ENCODE measurements around the gene AFAP1L2.
"Not testable (repeated sequence)": the region's sequence is repeated elsewhere in the genome, so short reads cannot be mapped to it uniquely, and the experiment has no call there.

AFAP1L2 gene

DNA sequence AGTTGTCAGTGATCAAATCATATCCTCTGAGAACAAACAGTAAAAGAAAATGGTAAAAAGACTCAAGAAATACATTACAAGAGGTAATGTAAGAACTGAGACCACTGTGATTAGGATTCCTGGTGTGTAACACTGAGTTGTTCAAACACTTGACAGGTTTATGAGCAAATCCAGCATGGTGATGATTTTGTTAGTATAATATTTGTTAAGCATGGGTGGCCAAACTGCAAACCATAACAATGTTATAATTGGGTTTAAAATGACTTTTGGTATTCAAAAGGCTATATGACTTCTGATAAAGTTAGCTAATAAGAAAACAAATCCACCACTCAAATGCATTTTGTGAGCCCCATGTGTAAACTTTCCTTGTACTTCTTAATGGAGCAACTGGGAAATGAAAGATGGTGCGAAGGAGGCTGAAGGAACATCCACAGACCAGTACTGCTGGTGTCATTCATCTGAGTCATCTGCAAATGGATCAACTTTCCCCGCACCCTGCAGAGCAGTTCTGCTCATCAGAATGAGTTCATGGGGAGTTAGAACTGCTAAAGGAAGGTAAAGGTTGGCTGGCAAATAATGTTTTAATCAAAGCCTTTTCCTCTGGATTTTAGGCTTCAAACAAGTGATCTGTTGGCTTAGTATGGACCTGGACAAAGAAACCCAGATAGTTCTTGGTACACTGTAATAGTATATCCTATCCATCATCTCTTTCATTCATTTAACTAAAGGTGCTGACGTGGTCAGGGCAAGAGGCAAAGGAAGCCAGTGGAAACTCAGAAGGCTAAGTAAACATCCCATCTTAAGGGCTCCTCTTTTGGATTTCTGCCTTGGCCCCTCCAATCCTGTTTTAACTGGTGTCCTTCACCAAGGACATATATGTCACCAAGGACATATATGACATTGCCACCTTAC, 45.0 kb downstream of the AFAP1L2 start:
- no peak for DNase-seq

DNA sequence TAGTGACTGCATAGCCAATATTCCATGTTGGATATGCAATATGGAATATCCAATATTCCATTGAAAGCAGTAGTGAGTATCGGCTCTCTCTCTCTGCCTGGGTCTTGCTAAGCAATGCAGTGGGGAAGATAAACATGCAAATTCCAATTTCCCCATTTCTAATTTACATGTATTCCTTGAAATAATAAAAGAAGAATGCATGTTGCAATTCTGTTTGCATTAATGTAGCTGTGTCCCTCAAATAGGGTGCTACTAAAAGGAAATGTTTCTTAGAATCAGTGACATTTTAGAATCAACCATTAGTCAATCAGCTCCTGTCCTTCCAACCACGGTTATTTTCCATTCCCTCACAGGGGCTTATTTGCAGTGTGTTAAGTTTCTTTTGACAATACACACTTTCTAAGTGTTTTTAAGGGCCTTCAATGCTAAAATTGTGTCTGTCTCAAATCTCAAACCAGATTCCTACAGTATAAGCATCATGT, 46.7 kb downstream of the AFAP1L2 start:
- DNase-seq = no peak

DNA sequence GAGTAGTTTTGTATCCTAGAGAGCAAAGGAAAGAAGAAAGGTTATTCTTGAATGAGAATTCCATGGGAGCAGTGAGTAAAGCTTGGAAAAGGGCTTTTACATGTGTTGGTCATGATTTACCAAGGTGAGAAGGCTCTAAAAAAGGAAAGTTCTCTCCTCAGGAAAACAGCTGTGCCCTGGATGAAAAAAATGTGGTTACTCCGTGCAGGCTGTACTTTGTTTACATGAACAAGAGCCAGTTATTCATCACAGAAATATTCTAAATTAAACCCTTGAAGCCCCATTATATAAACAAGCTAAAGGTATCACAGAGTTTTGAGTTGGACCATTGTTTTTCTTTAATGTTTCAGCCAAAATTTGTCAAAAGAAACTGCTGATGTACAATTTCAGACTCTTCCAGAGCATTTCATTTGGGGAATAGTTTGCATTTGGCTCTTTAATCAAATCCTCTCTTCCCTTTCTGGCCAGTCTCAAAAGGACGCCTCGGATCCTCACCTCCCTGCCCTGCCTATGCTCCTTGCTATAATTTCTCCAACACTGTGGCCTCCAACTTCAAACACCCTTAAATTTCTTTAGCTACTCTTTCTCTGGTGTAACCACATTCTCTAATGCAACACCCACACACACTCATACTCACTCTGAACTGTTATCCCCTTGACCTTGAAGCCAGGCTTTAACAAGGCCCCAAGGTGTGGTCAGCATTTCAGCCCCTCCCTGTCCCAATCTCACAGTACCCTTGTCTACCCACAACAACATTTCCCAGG, 47.4 kb downstream of the AFAP1L2 start:
- DNase-seq = no peak

DNA sequence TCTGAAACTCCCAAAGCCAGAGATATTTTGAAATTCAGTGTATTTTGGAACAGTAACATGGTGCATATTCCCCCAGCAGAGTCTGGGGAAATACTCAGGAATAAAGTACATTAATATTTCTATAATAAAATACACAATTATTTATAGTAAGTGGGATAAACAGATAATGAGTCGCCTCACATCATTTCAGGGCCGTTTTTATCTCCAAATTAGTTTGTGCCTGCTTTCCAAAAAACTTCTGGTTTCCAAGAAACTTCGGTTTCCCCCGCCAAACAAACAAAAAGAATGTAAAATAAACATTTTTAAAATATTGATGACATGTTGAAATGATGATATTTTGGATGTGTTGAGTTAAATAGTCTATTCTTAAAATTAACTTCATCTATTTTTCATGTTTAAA, 48.2 kb downstream of the AFAP1L2 start:
- no peak for DNase-seq

GRCh38 chr10:114353383-114353782, 50.9 kb downstream of the AFAP1L2 start:
- DNase-seq = no peak

- DNase-seq = no peak
These were observed 51.5 kb downstream of the AFAP1L2 start for GRCh38 chr10:114352653-114353298.

DNA sequence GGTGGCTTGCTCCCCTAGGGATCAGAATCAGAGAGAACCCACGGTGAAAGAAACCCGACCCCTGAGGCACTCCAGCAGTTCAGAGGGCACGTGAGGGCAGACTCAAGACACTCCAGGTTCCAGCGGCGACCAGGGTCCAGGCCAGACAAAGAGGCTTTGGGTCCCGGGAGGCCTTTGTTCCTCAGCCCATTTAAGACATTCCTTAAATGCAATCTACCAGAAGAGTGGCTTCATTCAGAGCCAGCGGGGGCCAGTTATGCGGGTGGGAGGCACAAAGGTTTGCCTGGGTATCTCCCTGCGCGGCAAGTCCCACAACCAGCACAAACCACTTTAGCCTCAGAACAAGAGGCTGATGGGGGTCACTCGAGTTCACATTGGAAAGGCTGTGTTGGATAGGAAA, 53.6 kb downstream of the AFAP1L2 start:
- DNase-seq = no peak

GRCh38 chr10:114349522-114350215, 54.6 kb downstream of the AFAP1L2 start:
- DNase-seq = no peak

GRCh38 chr10:114349071-114349470, 55.2 kb downstream of the AFAP1L2 start:
- not testable (repeated sequence) for DNase-seq

DNA sequence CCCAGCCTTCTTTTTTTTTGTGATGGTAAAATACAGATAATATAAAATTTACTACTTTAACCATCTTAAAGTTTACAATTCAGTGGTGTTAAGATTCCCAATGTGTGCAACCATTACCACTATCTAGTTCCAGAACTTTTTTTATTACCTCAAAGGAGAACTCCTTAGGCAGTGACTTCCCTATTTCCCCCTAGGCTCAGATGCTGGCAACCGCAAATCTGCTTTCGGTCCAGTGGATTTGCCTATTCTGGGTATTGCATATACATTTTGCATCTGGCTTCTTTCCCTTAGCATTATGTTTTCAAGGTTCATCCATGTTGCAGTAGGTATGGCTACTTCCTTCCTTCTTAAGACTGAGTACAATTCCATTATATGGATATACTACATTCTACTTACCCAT, 56.5 kb downstream of the AFAP1L2 start:
- no peak for DNase-seq

- DNase-seq = no peak
These were observed 57.1 kb downstream of the AFAP1L2 start for GRCh38 chr10:114347241-114347640.

- DNase-seq = no peak
These were observed 57.9 kb downstream of the AFAP1L2 start for GRCh38 chr10:114346176-114347031.

- no peak for DNase-seq
These were observed 58.6 kb downstream of the AFAP1L2 start for GRCh38 chr10:114345701-114346100.

DNA sequence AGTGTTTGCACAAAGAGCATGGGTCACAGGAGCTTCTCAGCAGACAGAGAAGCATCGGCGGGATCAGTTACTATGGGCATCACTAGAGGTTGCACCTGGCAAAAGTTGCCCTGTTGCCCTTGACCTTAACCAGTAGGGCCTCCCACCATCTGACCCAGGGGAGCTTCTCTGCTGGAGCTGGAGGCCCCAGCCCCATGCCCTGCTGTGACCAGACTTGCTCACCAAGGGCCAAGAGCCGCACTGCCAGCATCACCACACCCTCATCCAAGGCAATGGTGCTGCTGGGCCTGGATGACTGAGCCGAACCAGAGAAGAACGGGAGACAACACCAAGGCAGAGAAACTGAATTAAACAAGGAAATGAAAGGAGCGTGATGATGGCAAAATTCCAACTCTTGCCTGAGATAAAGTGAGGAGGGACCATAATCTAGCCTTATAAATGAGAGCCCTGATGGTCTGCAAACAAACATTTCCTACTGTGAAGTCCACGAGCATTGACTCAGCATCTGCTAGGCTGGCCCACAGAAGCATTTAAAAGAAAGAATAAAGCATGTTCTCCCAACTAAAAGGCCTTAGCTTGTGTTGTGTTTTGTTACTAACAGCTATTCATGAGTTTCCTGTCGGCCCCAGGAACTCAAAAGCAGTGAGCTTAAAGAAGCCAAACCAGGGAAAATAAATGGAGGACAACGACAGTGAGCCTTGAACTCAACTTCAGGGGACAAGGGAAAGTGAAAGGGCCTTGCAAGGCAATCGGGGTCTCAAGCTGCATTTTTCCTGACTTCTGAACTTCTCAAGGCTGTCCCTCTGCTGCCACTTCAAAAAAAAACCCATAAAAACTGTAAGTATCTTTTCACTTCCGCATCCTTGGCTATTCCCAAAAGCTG, 60.4 kb downstream of the AFAP1L2 start:
- no peak for DNase-seq

GRCh38 chr10:114342976-114343375, 61.3 kb downstream of the AFAP1L2 start:
- no peak for DNase-seq

- no peak for DNase-seq
These were observed 63.5 kb downstream of the AFAP1L2 start for GRCh38 chr10:114340816-114341215.

GRCh38 chr10:114337510-114338462, 66.5 kb downstream of the AFAP1L2 start:
- no peak for DNase-seq

- no peak for DNase-seq
These were observed 67.3 kb downstream of the AFAP1L2 start for GRCh38 chr10:114336823-114337509.

DNA sequence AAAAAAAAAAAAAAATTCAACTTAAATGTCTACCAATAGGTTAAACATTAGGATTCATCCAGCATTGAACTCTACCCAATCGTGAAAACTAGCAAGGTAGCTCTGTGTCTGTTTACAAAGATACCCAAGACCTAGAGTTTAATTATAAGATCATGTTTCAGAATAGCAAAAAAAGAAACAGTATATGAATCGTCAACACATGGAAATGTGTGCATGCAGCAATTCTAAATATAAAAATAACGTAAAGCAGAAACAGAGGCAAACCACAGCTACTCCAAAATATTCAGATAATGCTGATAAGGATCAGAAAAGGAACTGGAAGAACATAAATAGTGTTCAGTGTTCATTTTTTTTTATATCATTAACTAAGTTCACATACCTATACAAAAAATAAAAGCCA, 68.7 kb downstream of the AFAP1L2 start:
- DNase-seq = no peak
